ENCODE measurements around the gene NDFIP1.

Gene NDFIP1

DNA sequence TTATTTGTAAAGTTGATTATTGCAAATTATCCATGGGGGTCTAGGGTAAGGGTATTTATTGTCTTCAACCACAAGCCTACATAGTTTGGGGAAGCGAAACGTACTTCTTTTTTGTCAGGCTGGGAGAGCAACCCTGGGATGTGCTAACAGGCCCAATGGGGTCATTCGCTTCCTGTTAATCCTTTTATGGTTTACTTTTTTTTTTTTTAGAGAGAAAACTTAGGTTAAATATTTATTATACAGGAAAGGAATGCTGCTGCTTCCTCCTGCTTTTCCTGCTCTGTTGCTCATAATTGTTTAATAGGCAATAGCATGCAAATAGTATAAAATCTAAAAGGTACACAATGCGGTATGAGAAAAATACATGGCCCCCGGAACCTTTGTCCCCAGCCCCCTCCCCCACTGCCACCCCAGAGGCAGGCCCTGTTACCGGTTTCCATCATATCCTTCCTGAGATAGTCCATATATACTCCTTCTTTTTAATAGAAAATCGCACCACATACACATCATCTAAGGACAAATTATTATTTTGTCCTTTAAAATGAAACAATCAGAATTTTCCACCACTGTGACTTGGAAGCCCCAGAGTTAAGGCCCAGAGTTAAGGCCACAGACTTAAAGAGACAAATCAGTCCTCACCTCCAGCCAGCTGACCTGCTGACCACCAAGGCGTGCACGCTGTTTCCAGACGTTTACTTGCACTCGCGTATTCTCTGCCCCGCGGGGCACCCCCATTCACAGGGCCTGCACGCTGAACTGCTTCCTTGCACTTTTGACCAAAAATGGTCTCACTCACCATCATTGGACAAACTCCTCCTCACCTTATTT, 83.9 kb downstream of the NDFIP1 start:
- no peak for DNase-seq

- DNase-seq: no peak
These were observed 84.5 kb downstream of the NDFIP1 start for GRCh38 chr5:142193114-142193428.

DNA sequence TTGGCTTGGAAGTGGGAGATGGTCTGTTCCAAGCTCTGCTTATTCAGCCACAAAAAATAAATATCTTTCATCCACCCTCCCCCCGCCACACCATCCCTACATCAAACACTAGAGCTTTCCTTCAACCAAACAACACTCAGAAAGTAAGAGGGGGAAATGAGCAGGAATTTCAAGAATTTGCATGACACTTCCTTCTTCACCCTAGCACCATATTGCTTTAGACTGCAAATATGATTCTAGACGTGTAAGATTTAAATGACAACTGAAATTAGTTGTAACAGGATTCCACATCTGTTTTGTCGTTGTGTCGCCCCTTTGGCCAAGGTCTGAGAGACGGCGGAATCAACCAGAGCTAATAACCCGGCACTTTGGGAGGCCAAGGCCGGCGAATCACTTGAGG, 88.5 kb downstream of the NDFIP1 start:
- no peak for DNase-seq

GRCh38 chr5:142197781-142198180, 89.2 kb downstream of the NDFIP1 start:
- no peak for DNase-seq

DNA sequence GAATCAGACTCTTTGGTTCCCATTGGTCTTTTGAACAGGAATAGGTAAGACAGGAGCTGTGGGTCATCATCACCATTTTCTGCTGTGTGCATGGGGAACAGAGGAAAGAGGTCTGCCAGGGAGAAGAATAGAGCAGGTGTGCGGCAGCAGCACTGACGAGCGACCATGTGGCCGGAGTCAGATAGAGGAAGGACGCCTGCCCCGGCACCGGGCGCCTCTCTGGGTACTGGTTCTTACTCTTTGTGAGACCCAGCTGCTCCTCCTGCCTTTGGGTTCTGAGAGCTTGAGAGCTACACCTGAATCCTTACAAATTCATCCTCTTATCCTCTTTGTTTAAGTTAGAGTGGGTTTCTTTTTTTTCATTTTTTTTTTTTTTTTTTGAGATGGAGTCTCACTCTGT, 90.8 kb downstream of the NDFIP1 start:
- DNase-seq: no peak

GRCh38 chr5:142200387-142200786, 91.8 kb downstream of the NDFIP1 start:
- no peak for DNase-seq

- DNase-seq: no peak
These were observed 92.9 kb downstream of the NDFIP1 start for GRCh38 chr5:142201471-142201887.

DNA sequence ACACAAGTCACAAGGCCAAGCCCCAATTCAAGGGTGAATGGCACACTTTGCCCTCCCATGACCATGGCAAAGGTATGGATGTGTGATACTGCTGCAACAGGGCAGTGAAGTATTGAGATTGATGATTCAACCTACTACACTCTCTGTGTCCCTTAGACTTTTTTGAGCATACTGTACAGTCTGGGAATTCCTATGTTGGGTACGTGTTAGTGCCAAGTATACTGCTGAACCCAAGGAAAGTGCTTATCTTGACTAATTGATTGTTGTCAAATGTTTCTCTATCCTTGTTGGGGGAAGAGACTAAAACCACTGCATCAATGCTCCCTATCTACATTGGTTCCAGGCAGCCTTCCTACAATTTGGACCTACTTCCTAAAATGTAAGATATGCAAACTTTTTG, 93.7 kb downstream of the NDFIP1 start:
- no peak for DNase-seq

All from DMS79 treated with DMSO at 0.1 percent for 48 hours (cell line).